HUES64 (cell line): Measurements from ENCODE around the gene GUCY1A2.

Experiments
- H3K27ac ChIP-seq: 2 replicates; pipeline ENCODE4 v1.7.0; 2013; ENCODE audit warnings: low read depth, low read length, inconsistent platforms
- H3K27me3 ChIP-seq: 2 replicates; pipeline ENCODE4 v1.6.1; 2013; ENCODE audit warnings: mild to moderate bottlenecking, low read length; ENCODE audit not compliant: insufficient read depth
- H3K36me3 ChIP-seq: 2 replicates; pipeline ENCODE4 v1.6.1; 2013; ENCODE audit warnings: mild to moderate bottlenecking, low read length; ENCODE audit not compliant: insufficient read depth
- H3K4me1 ChIP-seq: 2 replicates; pipeline ENCODE4 v1.6.1; 2013; ENCODE audit warnings: mild to moderate bottlenecking, low read length, moderate library complexity; ENCODE audit not compliant: insufficient read depth
- H3K4me3 ChIP-seq: 2 replicates; pipeline ENCODE4 v1.5.1; 2013; ENCODE audit warnings: mild to moderate bottlenecking, low read length, moderate library complexity
- H3K9ac ChIP-seq: 2 replicates; pipeline ENCODE4 v1.6.1; 2013; ENCODE audit warnings: mild to moderate bottlenecking, low read depth, low read length
- H3K9me3 ChIP-seq: 2 replicates; pipeline ENCODE4 v1.6.1; 2013; ENCODE audit warnings: low read depth, low read length; ENCODE audit not compliant: insufficient read depth
- WGBS: fragments of 150-250, 120-280 bp; methylation state at CpG from one replicate; pipeline ENCODE4 v1.1.7; 2013; ENCODE audit warnings: missing lambda C conversion rate; 5-methylcytosine and 5-hydroxymethylcytosine counted together

Gene GUCY1A2

DNA sequence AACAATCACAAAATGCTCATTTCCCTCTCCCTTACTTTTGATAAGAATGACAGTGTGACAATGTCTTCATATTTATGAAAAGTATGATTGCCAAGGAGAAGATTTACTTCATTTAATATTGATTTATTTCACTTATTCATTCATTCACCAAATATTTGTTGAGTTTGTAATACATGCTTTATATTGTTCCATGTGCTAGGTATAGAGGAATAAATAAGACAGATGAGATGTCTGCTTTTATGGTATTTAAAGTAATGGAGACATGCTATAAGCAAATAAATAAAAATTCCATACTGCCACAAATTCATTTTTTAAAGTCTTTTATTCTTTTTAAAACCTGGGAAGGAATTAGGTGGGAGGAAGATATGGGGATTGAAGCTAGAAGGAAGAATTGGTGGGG, 289.4 kb downstream of the GUCY1A2 start:
- H3K27ac ChIP-seq: no peak overlapping the region
- no peaks in the 10 kb centered on the region for H3K4me1 ChIP-seq
- H3K9ac ChIP-seq: no peak overlapping the region
- no peak overlapping the region for H3K4me3 ChIP-seq
- H3K9me3 ChIP-seq: no peaks in the 10 kb centered on the region
- no peaks in the 10 kb centered on the region for H3K27me3 ChIP-seq
- H3K36me3 ChIP-seq: no peaks in the 10 kb centered on the region

- Histone ChIP-seq H3K27me3 (no peaks in the 10 kb centered on the region), H3K4me1 (no peaks in the 10 kb centered on the region), H3K36me3 (no peaks in the 10 kb centered on the region), H3K4me3 (no peak overlapping the region), H3K27ac (no peak overlapping the region), H3K9ac (no peak overlapping the region), H3K9me3 (no peaks in the 10 kb centered on the region)
- no CpG with 5 or more reads among the region's 1 CpG for WGBS
Observed at GRCh38 chr11:106728379-106728778, 289.9 kb downstream of the GUCY1A2 start.

- WGBS: 83% methylated on average over 1 of the region's 1 CpG
Observed at GRCh38 chr11:106727256-106727655, 291.0 kb downstream of the GUCY1A2 start.

DNA sequence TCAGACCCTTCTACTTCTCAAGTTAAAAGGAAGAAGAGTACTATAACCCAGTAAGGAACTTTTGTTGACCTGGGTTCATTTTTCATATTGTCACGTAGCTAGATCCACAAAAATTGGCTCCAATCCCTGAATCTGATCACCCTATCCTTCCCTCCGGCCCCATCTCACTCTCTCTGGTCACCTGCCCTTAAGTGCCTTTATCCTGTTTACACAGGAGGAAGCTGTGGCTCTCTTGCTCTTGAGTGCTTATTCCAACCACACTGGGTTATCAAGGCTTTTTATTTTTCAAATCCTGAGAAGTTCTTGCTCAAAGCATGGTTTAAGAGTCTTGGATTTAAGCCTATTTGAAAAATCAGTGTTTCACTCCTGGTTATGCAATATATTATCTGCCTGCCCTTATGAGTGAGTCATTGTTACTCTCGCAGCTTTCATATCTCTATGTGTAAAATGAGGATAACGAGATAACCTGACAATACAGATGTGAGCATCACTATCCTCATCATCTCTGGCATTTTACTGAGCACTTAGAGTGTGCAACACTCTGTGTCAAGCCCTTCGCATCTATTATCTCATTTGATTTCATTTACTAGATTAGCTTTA, 293.9 kb downstream of the GUCY1A2 start:
- no peak overlapping the region for H3K27ac ChIP-seq
- 96% methylated on average over 5 of the region's 5 CpGs for WGBS

More at GRCh38 chr11:106727256-106727655, 291.0 kb downstream of the GUCY1A2 start:
- no peak overlapping the region for H3K4me3 ChIP-seq
- no peak overlapping the region for H3K27ac ChIP-seq
- no peak overlapping the region for H3K9ac ChIP-seq
- no peaks in the 10 kb centered on the region for H3K36me3 ChIP-seq
- H3K27me3 ChIP-seq: no peaks in the 10 kb centered on the region
- no peaks in the 10 kb centered on the region for H3K4me1 ChIP-seq
- H3K9me3 ChIP-seq: no peaks in the 10 kb centered on the region

DNA sequence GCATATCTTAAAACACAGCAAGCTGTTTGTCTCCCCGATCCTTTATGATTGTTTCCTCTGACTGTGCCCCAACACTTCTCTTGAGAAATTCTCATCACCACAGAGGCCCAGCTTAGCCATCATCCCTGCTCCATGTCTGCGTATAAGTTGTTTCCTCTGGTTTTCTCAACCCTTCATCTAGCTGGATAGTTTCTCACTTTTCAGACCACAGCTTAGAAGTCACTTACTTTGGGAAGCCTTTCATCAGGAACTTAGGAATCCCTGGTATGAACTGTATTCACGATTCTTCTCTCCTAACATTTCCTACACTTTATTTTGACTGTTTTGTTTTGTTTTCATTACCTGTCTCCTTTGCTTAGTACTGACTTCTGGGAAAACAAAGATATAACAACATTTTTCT, 295.2 kb downstream of the GUCY1A2 start:
- Histone ChIP-seq H3K27me3 (no peaks in the 10 kb centered on the region), H3K9ac (no peak overlapping the region)

More for the DNA sequence above, 293.9 kb downstream of the GUCY1A2 start:
- Histone ChIP-seq H3K36me3 (no peaks in the 10 kb centered on the region), H3K4me3 (no peak overlapping the region), H3K9ac (no peak overlapping the region), H3K9me3 (no peaks in the 10 kb centered on the region), H3K4me1 (no peaks in the 10 kb centered on the region), H3K27me3 (no peaks in the 10 kb centered on the region)

DNA sequence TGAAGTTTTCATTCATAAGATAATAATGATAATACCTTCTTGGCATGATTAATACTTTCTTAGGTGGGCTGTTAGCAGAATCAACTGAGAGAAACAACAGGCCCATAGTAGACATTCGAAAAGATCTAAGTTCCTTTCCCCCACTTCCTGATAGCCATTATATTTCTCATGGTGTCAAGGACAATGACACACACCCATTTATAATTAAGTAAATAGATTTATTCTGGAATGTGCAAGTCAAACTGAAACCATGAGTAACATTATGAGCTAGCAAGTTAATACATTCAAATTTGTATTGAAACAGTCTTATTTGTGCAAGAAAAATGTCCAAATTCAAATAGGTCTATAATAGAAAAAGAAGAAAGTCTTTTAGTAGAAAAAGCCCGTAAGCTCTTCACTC, 301.1 kb downstream of the GUCY1A2 start:
- Histone ChIP-seq H3K9ac (no peak overlapping the region), H3K9me3 (no peaks in the 10 kb centered on the region), H3K27me3 (no peaks in the 10 kb centered on the region), H3K36me3 (no peaks in the 10 kb centered on the region), H3K4me3 (no peak overlapping the region), H3K27ac (no peak overlapping the region), H3K4me1 (peaks cover 5% of the 10 kb centered on the region)
- WGBS: 98% methylated on average over 2 of the region's 2 CpGs

More for the DNA sequence above, 295.2 kb downstream of the GUCY1A2 start:
- H3K36me3 ChIP-seq: no peaks in the 10 kb centered on the region
- no peak overlapping the region for H3K27ac ChIP-seq
- 91% methylated on average over 3 of the region's 3 CpGs for WGBS
- H3K9me3 ChIP-seq: no peaks in the 10 kb centered on the region
- H3K4me3 ChIP-seq: no peak overlapping the region
- H3K4me1 ChIP-seq: no peaks in the 10 kb centered on the region

- Histone ChIP-seq H3K36me3 (no peaks in the 10 kb centered on the region), H3K4me3 (no peak overlapping the region), H3K27ac (no peak overlapping the region)
Observed at GRCh38 chr11:106714199-106714598, 304.1 kb downstream of the GUCY1A2 start.

DNA sequence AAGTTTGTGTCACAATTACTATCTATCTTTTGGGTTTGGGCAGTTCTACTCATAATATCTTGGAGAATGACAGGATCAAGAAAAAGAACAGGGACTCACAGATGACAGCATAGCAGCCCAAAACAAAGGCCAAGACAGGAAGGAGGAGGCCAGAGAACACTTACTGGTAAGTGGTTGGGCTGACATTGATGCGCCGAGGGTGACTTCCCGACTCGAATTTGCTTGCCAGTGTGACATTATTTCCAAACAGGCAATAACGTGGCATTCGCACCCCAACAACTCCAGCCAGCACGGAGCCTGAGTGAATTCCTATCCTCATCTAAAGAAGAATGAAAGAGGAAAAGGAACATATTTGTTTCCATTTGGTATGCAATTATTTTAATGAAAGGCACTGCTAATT, 309.9 kb downstream of the GUCY1A2 start:
- Histone ChIP-seq H3K27me3 (no peaks in the 10 kb centered on the region), H3K4me3 (no peak overlapping the region), H3K9ac (no peak overlapping the region), H3K36me3 (no peaks in the 10 kb centered on the region), H3K4me1 (peaks cover 3% of the 10 kb centered on the region; the same call in 1 of the 2 replicates), H3K9me3 (no peaks in the 10 kb centered on the region), H3K27ac (no peak overlapping the region)
- 62% methylated on average over 7 of the region's 7 CpGs for WGBS

More at GRCh38 chr11:106714199-106714598, 304.1 kb downstream of the GUCY1A2 start:
- Histone ChIP-seq H3K4me1 (peaks cover 5% of the 10 kb centered on the region), H3K9me3 (no peaks in the 10 kb centered on the region), H3K27me3 (no peaks in the 10 kb centered on the region), H3K9ac (no peak overlapping the region)
- WGBS: 100% methylated on average over 1 of the region's 1 CpG

DNA sequence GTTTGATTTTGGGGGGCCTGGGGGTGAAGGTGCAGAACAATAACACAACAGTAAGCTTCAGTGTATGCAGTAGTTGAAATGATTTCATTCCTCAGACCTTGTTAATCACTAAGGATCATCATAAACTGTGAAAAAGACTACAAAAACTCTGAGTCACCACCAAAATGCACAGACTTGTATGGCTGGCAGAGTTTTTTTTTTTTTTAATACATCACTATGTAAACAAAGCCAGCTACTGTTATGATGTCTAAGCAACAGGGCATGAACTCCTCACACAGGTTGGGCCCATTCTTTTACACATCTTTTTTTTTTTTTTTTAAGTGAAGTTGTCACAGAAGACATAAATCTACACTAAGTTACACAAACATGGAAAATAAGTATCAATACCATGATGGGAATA, 311.9 kb downstream of the GUCY1A2 start:
- Histone ChIP-seq H3K9ac (no peak overlapping the region), H3K36me3 (no peaks in the 10 kb centered on the region), H3K27ac (no peak overlapping the region)

DNA sequence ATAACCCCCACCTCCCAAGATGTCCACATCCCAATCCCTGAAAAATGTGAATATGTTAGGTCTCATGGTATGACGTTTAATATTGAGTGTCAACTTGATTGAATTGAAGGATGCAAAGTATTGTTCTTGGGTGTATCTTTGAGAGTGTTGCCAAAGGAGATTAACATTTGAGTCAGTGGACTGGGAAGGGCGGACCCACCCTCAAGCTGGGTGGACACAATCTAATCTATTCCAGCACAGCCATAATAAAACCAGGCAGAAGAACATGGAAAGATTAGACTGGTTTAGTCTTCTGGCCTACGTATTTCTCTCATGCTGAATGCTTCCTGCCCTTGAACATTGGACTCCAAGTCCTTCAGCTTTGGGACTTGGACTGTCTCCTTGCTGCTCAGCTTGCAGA, 315.5 kb downstream of the GUCY1A2 start:
- H3K36me3 ChIP-seq: no peaks in the 10 kb centered on the region
- no peaks in the 10 kb centered on the region for H3K27me3 ChIP-seq
- H3K4me1 ChIP-seq: no peaks in the 10 kb centered on the region
- WGBS: 96% methylated on average over 3 of the region's 3 CpGs
- H3K9ac ChIP-seq: no peak overlapping the region
- H3K27ac ChIP-seq: no peak overlapping the region
- no peaks in the 10 kb centered on the region for H3K9me3 ChIP-seq
- no peak overlapping the region for H3K4me3 ChIP-seq

More for the DNA sequence above, 311.9 kb downstream of the GUCY1A2 start:
- Histone ChIP-seq H3K4me3 (no peak overlapping the region), H3K9me3 (no peaks in the 10 kb centered on the region), H3K4me1 (peaks cover 3% of the 10 kb centered on the region; the same call in 1 of the 2 replicates), H3K27me3 (no peaks in the 10 kb centered on the region)

- Histone ChIP-seq H3K9ac (no peak overlapping the region), H3K36me3 (no peaks in the 10 kb centered on the region), H3K4me1 (no peaks in the 10 kb centered on the region), H3K9me3 (no peaks in the 10 kb centered on the region), H3K27ac (no peak overlapping the region), H3K27me3 (no peaks in the 10 kb centered on the region), H3K4me3 (no peak overlapping the region)
- 100% methylated on average over 1 of the region's 2 CpGs for WGBS
Observed at GRCh38 chr11:106697058-106697457, 321.2 kb downstream of the GUCY1A2 start.

DNA sequence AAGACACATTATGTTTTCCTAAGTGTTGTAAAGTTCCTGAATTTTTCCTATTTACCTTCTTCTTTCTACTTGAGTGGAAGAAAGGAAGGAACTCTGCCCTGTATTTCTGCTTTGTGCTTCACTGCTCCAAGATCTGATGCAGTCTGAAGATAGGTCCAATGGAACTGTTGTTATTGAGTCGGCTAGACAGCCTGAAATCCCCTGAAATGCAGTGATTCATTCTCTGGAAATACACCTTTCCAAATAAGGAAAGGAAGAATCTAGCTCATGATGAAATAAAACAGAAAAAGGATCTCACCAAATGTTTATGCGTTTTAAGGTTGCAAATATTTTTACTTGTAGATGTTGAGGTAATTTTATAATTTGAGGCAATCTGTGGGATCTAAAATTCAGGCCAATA, 322.8 kb downstream of the GUCY1A2 start:
- 89% methylated on average over 2 of the region's 2 CpGs for WGBS
- Histone ChIP-seq H3K27ac (no peak overlapping the region), H3K9ac (no peak overlapping the region), H3K27me3 (no peaks in the 10 kb centered on the region), H3K36me3 (no peaks in the 10 kb centered on the region), H3K4me3 (no peak overlapping the region), H3K9me3 (no peaks in the 10 kb centered on the region), H3K4me1 (no peaks in the 10 kb centered on the region)
